ENCODE results near the gene SCGB3A2. TPM values are rescaled to one million over a fixed set of nuclear protein-coding genes. Genes with fewer than 3 reads are reported as not detected.
A peak's percentile ranks its signal among the peaks of the same experiment; 100 is the strongest.

The SCGB3A2 gene
- not detected for polyA plus RNA-seq (ENCODE audit: insufficient read length in 3 of 3)

- no peak for DNase-seq (ENCODE audit: low read depth in 3 of 3, low spot score in 2 of 3)
Observed at GRCh38 chr5:147878066-147878759, at the start of gene SCGB3A2. Gene SCGB3A2 (plus strand): TSS chr5:147878711. CDS start chr5:147878804, 93 bp downstream.

GRCh38 chr5:147830035-147830434 is 48.5 kb upstream of the SCGB3A2 start:
- DNase-seq (ENCODE audit: low read depth in 3 of 3, low spot score in 2 of 3), result no peak

DNA sequence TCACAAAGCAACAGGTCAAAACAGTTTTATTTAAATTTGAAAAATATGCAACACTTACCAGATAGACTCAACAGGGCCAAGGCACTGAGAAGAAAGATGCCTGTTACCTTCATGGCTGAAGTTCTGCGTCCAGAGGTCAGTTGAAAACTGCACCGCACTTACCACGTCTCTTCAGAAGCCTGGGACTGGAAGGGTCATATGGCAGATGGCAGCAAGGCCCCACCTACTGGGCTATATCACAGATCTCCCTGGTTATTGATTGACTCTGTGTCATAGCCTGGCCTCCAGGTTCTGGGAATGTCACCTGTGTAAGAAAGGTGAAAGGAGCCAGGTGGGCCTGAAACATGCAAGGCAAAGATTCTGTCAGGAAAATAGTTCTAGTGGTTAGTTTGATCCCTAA is 47.0 kb upstream of the SCGB3A2 start, which contains the start of gene SPINK1:
SPINK1 (minus strand) TSS at position 207 of the 400 bp plus-strand sequence; CDS start at position 113, 94 bp downstream.
- no peak for DNase-seq (ENCODE audit: low read depth in 3 of 3, low spot score in 2 of 3)

- no peak for DNase-seq (ENCODE audit: low read depth in 3 of 3, low spot score in 2 of 3)
Observed at GRCh38 chr5:147832541-147832940, 46.0 kb upstream of the SCGB3A2 start.

DNA sequence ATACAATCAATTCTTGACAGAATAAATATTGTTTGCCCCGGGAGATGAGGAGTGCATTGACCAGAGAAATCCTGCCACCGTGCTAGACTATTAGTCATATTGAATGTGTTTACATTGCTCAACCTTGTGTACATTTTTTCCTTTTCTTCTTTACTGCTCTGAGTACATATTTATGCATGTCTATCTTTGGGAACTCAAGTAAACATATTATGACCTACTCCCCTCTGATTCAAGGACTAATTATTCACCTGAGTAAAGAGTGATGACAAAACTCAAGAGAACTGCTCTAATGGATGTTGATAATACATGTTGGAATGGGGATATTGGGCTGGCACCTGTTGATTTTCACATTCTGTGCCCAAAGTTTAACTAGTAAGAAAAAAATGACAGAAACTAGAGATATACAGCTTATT is 43.1 kb upstream of the SCGB3A2 start:
- no peak for DNase-seq (ENCODE audit: low read depth in 3 of 3, low spot score in 2 of 3)

GRCh38 chr5:147836439-147836838 is 42.1 kb upstream of the SCGB3A2 start:
- DNase-seq (ENCODE audit: low read depth in 3 of 3, low spot score in 2 of 3), result no peak

DNA sequence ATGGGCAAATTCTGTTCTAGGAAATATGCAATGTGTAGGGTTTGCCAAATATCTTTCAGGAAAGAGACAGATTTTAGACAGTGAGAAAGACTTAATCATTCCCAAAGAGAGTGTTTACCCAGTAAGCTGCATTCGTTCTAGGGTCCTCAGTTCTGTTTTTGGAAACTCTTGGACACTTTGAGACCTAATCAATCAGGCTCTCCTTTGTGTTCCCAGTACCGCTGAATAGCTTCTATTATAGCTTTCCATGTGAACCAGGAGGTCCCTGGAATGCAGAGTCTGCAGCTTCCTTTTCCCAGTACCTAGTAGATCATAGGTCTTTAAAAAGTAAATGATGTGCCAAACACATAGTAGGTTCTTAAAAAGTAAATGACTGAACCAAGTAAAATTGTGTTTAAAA is 35.6 kb upstream of the SCGB3A2 start:
- no peak for DNase-seq (ENCODE audit: low read depth in 3 of 3, low spot score in 2 of 3)

GRCh38 chr5:147844846-147845245 is 33.7 kb upstream of the SCGB3A2 start:
- DNase-seq (ENCODE audit: low read depth in 3 of 3, low spot score in 2 of 3), result no peak

DNA sequence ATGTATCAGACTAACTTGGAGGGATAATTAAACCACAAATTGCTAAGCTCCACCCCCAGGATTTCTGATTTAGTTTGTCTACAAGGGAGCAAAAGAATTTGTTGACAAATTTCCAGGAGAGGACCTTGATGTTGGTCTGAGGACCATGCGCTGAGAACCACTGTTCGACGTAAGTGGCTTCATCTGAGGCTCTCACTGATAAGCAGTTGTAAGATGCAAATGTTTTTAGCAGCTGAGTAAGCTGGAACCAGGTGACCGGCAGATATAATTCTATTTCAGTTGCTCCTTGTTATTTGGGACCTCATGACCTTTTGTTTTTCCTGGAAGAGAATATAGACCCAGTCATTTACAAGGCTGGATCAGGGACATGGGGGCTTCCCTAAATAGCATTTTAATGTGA is 32.9 kb upstream of the SCGB3A2 start:
- DNase-seq (ENCODE audit: low read depth in 3 of 3, low spot score in 2 of 3), result no peak

GRCh38 chr5:147849226-147849625 is 29.3 kb upstream of the SCGB3A2 start:
- DNase-seq (ENCODE audit: low read depth in 3 of 3, low spot score in 2 of 3), result no peak

DNA sequence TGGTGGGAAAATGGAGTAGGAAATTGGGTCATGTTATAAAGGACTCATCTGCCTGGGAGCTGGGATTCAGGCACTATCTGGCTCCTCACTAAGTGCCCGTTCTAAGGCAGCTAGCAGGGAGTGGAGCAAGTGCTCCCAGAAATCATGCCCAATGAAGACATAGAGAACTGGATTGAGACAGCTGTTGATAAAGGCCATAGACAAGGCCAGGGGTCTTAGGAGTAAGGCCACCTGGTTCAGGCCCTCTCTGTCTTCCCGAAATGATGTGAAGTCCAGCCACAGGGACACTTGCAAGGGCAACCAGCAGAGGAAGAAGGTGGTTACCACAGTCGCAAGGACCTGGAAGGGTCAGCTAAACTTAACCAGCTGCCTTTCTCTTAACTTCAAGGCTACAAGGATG is 26.9 kb upstream of the SCGB3A2 start:
- no peak for DNase-seq (ENCODE audit: low read depth in 3 of 3, low spot score in 2 of 3)

GRCh38 chr5:147852365-147852764 is 26.1 kb upstream of the SCGB3A2 start:
- no peak for DNase-seq (ENCODE audit: low read depth in 3 of 3, low spot score in 2 of 3)

DNA sequence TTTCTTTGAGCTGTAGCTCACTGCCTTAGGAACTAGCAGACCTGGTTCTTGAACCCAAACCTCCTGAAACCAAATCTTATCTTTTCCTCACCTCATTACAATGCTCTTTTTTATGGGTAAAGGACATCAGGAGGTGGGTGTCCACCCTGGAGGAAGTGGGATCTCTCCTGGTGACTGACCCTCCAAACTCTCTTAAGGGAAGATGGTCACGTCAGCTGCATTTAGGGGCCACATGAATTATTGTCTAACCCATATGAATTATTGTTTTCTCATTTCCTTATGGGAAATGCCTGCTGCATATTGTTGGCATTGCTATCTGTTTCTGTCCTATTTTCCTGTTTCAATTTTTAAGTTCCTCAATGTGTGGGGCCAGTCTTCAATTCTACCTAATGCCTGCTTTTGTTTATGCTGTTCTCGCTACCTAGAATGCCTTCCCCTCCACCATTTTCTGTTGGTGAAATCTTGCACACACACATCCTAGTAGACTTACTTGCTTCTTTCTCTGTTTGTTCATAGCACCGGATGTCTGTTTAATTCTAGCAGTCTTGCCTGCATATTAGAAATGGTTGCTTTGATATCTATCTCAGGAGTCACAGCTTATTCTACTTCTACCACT is 25.0 kb upstream of the SCGB3A2 start:
- DNase-seq (ENCODE audit: low read depth in 3 of 3, low spot score in 2 of 3), result no peak

GRCh38 chr5:147854331-147854730 is 24.2 kb upstream of the SCGB3A2 start:
- no peak for DNase-seq (ENCODE audit: low read depth in 3 of 3, low spot score in 2 of 3)

DNA sequence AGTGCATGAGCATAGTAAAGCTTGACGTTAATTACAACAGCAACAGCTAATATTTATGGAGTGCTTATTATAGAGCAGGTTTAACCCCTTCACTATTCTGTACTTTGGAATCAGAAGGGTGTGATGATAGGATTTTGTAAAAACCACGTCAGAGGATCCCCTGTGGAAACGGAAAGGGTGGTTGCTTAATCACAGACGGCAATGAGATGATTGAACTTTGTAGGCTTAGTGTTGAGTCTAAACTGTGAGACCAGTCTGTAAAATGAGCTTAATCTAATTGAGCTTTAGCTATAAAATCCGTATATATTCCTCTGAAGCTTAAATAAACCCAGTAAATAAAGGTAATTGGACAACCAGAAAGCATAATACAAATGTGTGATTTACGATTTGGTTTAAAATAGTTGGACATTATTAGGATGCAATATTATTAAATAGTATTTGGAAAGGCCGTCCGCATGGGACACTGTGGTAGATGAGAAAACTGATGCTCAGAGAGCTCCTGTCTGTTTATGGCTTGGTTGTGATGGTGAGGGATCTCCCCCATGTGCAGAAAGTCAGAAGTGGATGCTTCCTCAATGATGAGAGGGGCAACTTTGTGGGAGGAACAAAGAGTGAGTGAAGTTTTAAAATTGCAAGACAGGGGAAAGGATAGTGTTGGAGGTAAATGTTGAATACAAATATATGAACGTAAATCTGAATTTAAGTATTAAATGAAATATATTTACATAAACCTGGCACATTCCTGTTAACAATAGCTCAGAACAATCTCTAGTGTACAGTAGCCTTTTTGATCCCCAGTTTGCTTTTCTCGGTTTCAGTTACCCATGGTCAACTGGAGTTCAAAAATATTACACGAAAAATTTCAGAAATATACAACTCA is 23.4 kb upstream of the SCGB3A2 start:
- no peak for DNase-seq (ENCODE audit: low read depth in 3 of 3, low spot score in 2 of 3)

DNA sequence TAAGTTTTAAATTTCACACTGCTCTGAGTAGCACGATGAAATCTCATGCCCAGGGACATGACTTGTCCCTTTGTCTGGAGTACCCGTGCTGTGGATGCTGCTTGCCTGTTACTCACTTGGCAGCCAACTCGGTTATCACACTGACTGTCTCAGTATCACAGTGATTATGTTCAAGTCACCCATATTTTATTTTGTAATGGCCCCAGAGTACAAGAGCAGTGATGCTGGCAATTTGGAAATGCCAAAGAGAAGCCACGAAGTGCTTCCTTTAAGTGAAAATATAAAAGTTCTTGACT is 22.8 kb upstream of the SCGB3A2 start:
- DNase-seq (ENCODE audit: low read depth in 3 of 3, low spot score in 2 of 3), result no peak

DNA sequence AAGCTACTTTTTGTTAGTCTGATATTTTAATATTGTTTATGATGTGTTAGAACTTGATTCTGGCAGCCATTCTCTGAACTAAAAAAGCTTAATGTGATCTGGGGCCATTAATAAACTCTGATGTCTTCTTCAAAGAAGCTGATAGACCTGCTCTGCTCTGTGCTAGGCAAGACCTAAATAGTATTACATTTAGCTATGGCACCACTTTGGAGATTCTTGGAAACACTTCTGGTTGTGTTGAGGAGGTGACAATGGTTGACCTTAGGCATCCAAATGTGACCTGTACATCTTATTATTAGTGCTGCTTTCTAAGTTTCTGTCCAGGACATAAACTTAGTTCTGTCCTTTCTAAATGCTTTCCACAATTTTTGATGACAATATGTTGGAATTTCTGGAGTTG is 21.7 kb upstream of the SCGB3A2 start:
- DNase-seq (ENCODE audit: low read depth in 3 of 3, low spot score in 2 of 3), result no peak

GRCh38 chr5:147857302-147858129 is 21.0 kb upstream of the SCGB3A2 start:
- DNase-seq (ENCODE audit: low read depth in 3 of 3, low spot score in 2 of 3), result peak; percentile 29 to 50 (median 49)

DNA sequence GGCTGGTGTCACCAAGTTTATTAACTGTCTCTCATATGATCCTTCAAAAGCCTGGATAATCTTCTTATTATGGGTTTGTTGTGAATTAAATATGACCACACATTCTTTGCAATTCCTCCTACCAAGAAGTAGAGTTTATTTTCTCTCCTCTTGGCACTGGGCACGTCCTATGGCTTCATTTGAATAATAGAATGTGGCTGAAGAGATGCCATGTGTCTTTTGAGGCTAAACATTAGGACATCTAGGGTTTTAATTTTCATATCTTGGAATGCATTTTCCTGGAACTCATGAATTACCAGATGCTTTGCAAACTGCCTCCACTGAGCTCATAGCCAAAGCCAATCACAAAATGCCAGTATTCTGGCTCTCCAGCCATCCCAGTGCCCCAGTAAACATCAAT is 19.9 kb upstream of the SCGB3A2 start:
- no peak for DNase-seq (ENCODE audit: low read depth in 3 of 3, low spot score in 2 of 3)

DNA sequence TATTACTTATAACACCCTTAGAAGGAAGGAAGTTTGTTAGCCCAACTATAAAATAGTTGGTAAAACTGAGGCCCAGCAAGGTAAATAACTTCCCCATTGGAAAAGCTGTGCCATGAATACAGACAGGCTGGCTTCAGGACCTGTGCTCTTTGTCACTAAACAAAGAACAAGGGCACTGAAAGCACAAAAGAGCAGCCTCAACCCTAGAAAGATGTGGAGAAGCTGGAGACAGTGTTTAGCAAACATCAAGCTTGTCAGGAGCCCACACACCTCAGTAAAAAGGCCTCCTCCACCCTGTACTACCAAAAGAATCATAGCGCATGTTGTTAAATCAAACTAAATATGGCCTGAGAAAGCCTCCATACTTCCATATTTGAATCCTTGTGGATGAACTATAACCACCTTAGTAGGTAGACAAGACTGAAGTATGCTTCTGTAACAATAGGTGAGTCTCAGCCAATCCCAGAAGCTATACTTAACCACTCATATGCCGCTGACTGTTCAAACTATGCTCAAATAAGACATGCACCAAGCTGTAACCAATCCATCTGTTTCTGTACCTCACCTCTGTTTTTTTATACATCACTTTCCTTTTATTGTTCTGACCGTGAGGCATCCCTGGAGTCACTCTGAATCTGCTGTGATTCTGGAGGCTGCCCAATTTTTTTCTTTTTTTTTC is 18.4 kb upstream of the SCGB3A2 start:
- DNase-seq (ENCODE audit: low read depth in 3 of 3, low spot score in 2 of 3), result no peak
